T-helper 1 cell treated with Interleukin-12 subunit alpha and Interleukin-12 subunit beta and Interleukin-4 antibody, amounts not matched to agents 30 ng/mL and 1 ng/mL, for 36 hours (primary cell): ENCODE data around the gene SSR4. TPM values are rescaled to one million over a fixed set of nuclear protein-coding genes. Genes with fewer than 3 reads are reported as not detected.

Source experiments
- intact Hi-C: fragments of 100-400 bp; cut with micrococcal nuclease; formaldehyde crosslinking; loops from one replicate; pipeline ENCODE4 v1.15.1; 2024
- total RNA-seq: library from RNA; stranded (reverse); gene quantifications from 2 replicates; pipeline ENCODE4 v1.2.3, GENCODE V29; 2022

SSR4 gene
- total RNA-seq, 1 donor from 2014 or later, result 286 TPM

- intact Hi-C loops, result no loop called here
Measured at GRCh38 chrX:153780678-153781427, 13.6 kb upstream of the SSR4 start, which contains the start of gene SRPK3. TSS of gene SRPK3 (plus strand) at chrX:153781041. CDS start at chrX:153781087, 46 bp downstream.

- intact Hi-C loops, result no loop called here
Measured at GRCh38 chrX:153781428-153782047, 12.9 kb upstream of the SSR4 start.

- intact Hi-C loops, result no loop called here
Measured at GRCh38 chrX:153782313-153782712, 12.2 kb upstream of the SSR4 start.

- intact Hi-C loops, result no loop called here
Measured at GRCh38 chrX:153782871-153783270, 11.6 kb upstream of the SSR4 start.

GRCh38 chrX:153783378-153784013 lies 11.0 kb upstream of the SSR4 start:
- intact Hi-C loops, result no loop called here

GRCh38 chrX:153784325-153784967 lies 10.0 kb upstream of the SSR4 start:
- intact Hi-C loops, result no loop called here

- intact Hi-C loops, result no loop called here
Measured at GRCh38 chrX:153786669-153787068, 7.8 kb upstream of the SSR4 start.

GRCh38 chrX:153789654-153790053 lies 4.8 kb upstream of the SSR4 start:
- intact Hi-C loops, result loop anchor here (5.0 kb wide), 1 partner anchor 192 kb away; the partner anchor contains the start of gene CCNQ

- intact Hi-C loops, result loop anchor here (5.0 kb wide), 1 partner anchor 194 kb away; the partner anchor contains the start of gene CCNQ
Measured at GRCh38 chrX:153791104-153791852, 3.2 kb upstream of the SSR4 start.

GRCh38 chrX:153792368-153792767 lies 2.1 kb upstream of the SSR4 start:
- intact Hi-C loops, result loop anchor here (5.0 kb wide), 1 partner anchor 195 kb away; the partner anchor contains the start of gene CCNQ

GRCh38 chrX:153793291-153793690 lies 1.2 kb upstream of the SSR4 start:
- intact Hi-C loops, result loop anchor here (5.0 kb wide), 1 partner anchor 196 kb away; the partner anchor contains the start of gene CCNQ

GRCh38 chrX:153794897-153795816 lies 689 bp downstream of the SSR4 start:
- intact Hi-C loops, result loop anchor here (1.0 to 5.0 kb wide), 8 partner anchors 24 to 325 kb away; partner anchors contain the start of genes ABCD1, BCAP31, CCNQ and HAUS7

GRCh38 chrX:153797415-153798015 lies 3.0 kb downstream of the SSR4 start:
- intact Hi-C loops, result no loop called here

GRCh38 chrX:153799326-153799725 lies 4.9 kb downstream of the SSR4 start:
- intact Hi-C loops, result no loop called here

- intact Hi-C loops, result no loop called here
Measured at GRCh38 chrX:153800177-153800722, 5.8 kb downstream of the SSR4 start.

GRCh38 chrX:153800746-153801145 lies 6.3 kb downstream of the SSR4 start:
- intact Hi-C loops, result no loop called here

GRCh38 chrX:153801669-153802068 lies 7.2 kb downstream of the SSR4 start:
- intact Hi-C loops, result loop anchor here (1.0 kb wide), 1 partner anchor 31 kb away; no protein-coding TSS in a partner anchor

- intact Hi-C loops, result loop anchor here (1.0 kb wide), 1 partner anchor 32 kb away; no protein-coding TSS in a partner anchor
Measured at GRCh38 chrX:153802513-153803045, 8.1 kb downstream of the SSR4 start.
